GM23338 (cell line): ENCODE measurements around the gene ICAM1. TPM values are rescaled to one million over a fixed set of nuclear protein-coding genes. Genes with fewer than 3 reads are reported as not detected.

Experiments used
- ATAC-seq: fragments of 200-7000 bp; cut with Tn5 transposase; 3 replicates; pipeline ENCODE4 v1.9.1; 2020
- DNase-seq: peaks from one replicate; pipeline ENCODE4 v3.0.0-alpha.2; 2015; ENCODE audit warnings: low spot score
- H2AFZ ChIP-seq: fragments of 200-600 bp; sonication (generic); 2 replicates; pipeline ENCODE4 v1.8.0; 2016; ENCODE audit warnings: antibody characterized with exemption, mild to moderate bottlenecking, moderate library complexity
- H3F3A ChIP-seq: fragments of 200-600 bp; sonication (generic); replicated peaks from 2 replicates; pipeline ENCODE4 v1.8.0; 2017; ENCODE audit warnings: antibody characterized with exemption, mixed run types, low read depth
- H3K27ac ChIP-seq: fragments of 200-600 bp; sonication (generic); 2 replicates; pipeline ENCODE4 v1.6.1; 2016; ENCODE audit warnings: low read depth
- H3K27me3 ChIP-seq: fragments of 200-600 bp; sonication (generic); 2 replicates; pipeline ENCODE4 v1.8.0; 2016; ENCODE audit warnings: mild to moderate bottlenecking, mixed run types, moderate library complexity; ENCODE audit not compliant: insufficient read depth
- H3K36me3 ChIP-seq: fragments of 200-600 bp; sonication (generic); 2 replicates; pipeline ENCODE4 v1.8.0; 2016; ENCODE audit warnings: mild to moderate bottlenecking; ENCODE audit not compliant: insufficient read depth
- H3K4me1 ChIP-seq: fragments of 200-600 bp; sonication (generic); 2 replicates; pipeline ENCODE4 v1.8.0; 2016; ENCODE audit warnings: mild to moderate bottlenecking, moderate library complexity; ENCODE audit not compliant: insufficient read depth
- H3K4me2 ChIP-seq: fragments of 200-600 bp; sonication (generic); 2 replicates; pipeline ENCODE4 v1.7.1; 2017; ENCODE audit warnings: mixed run types
- H3K4me3 ChIP-seq: fragments of 200-600 bp; sonication (generic); 2 replicates; pipeline ENCODE4 v1.6.1; 2016; ENCODE audit warnings: mixed run types
- H3K79me2 ChIP-seq: fragments of 200-600 bp; sonication (generic); replicated peaks from 2 replicates; pipeline ENCODE4 v1.8.0; 2017; ENCODE audit warnings: mild to moderate bottlenecking; ENCODE audit not compliant: insufficient read depth
- H3K9me2 ChIP-seq: fragments of 200-600 bp; sonication (generic); 2 replicates; pipeline ENCODE4 v1.8.0; 2017; ENCODE audit not compliant: insufficient read depth
- H4K20me1 ChIP-seq: fragments of 200-600 bp; sonication (generic); replicated peaks from 2 replicates; pipeline ENCODE4 v1.8.0; 2017; ENCODE audit warnings: mild to moderate bottlenecking; ENCODE audit not compliant: insufficient read depth
- H3K27ac Mint-ChIP-seq: 2 replicates; pipeline ENCODE4 v1.8.0; 2020; ENCODE audit warnings: inconsistent platforms, mild to moderate bottlenecking, moderate library complexity, mixed read lengths
- H3K27me3 Mint-ChIP-seq: 3 replicates; pipeline ENCODE4 v1.8.0; 2022; ENCODE audit warnings: low read depth, mild to moderate bottlenecking, moderate library complexity, mixed read lengths, inconsistent platforms; ENCODE audit not compliant: insufficient read depth, poor library complexity
- H3K36me3 Mint-ChIP-seq: 3 replicates; pipeline ENCODE4 v1.8.0; 2021; ENCODE audit warnings: low read depth, mild to moderate bottlenecking, inconsistent platforms, moderate library complexity, mixed read lengths
- H3K4me1 Mint-ChIP-seq: 3 replicates; pipeline ENCODE4 v1.8.0; 2020; ENCODE audit warnings: mild to moderate bottlenecking, inconsistent platforms, mixed read lengths
- H3K4me3 Mint-ChIP-seq: 3 replicates; pipeline ENCODE4 v1.8.0; 2021; ENCODE audit warnings: moderate library complexity, mild to moderate bottlenecking, inconsistent platforms, mixed read lengths
- H3K9me3 Mint-ChIP-seq: 3 replicates; pipeline ENCODE4 v1.8.0; 2020; ENCODE audit warnings: moderate library complexity, mild to moderate bottlenecking, inconsistent platforms, mixed read lengths
- CREB1 ChIP-seq: fragments of 250-450 bp; sonication (Bioruptor Pico); IDR thresholded peaks from 2 replicates; pipeline ENCODE4 v1.5.0; 2020; ENCODE audit warnings: low read depth, mild to moderate bottlenecking, moderate library complexity
- EZH2 ChIP-seq: fragments of 200-600 bp; sonication (generic); IDR thresholded peaks from one replicate; pipeline ENCODE4 v1.8.0; 2017; ENCODE audit warnings: antibody characterized with exemption, mild to moderate bottlenecking, low read depth; ENCODE audit not compliant: unreplicated experiment
- JUNB ChIP-seq: IDR thresholded peaks from one replicate; pipeline ENCODE4 v1.6.1; 2016; ENCODE audit warnings: antibody characterized with exemption; ENCODE audit not compliant: unreplicated experiment
- NANOG ChIP-seq: IDR thresholded peaks from 2 replicates; pipeline ENCODE4 v1.6.1; 2016; ENCODE audit warnings: antibody characterized with exemption, borderline replicate concordance
- POLR2AphosphoS5 ChIP-seq: IDR thresholded peaks from 2 replicates; pipeline ENCODE4 v1.6.1; 2016; ENCODE audit warnings: antibody characterized with exemption, low read depth
- STAT1 ChIP-seq: IDR thresholded peaks from one replicate; pipeline ENCODE4 v1.6.1; 2016; ENCODE audit warnings: antibody characterized with exemption; ENCODE audit not compliant: unreplicated experiment
- ZNF114 ChIP-seq: fragments of 250-450 bp; sonication (Bioruptor Pico); IDR thresholded peaks from 2 replicates; pipeline ENCODE4 v1.5.0; 2020; ENCODE audit warnings: mild to moderate bottlenecking, moderate library complexity
- long read RNA-seq: library from polyadenylated mRNA; unstranded; transcript quantifications from one replicate; pipeline ENCODE4 v2.0.0, GENCODE V29; 2020; ENCODE audit not compliant: unreplicated experiment
- polyA plus RNA-seq: library from polyadenylated mRNA; unstranded; fragments of >200 nt; fragmentation: Nextera tagmentation; extraction: Ambion mirVana; gene quantifications from 2 replicates; pipeline ENCODE4 v1.2.1, GENCODE V29; 2016
- total RNA-seq: library from RNA; depleted of rRNA; stranded (reverse); fragments of >200 nt; shearing (Covaris generic); gene quantifications from 2 replicates; pipeline ENCODE4 v1.2.3, GENCODE V29; 2014; rRNA removed
- TF ChIP-seq, protein P1 (sequence below): IDR thresholded peaks from 2 replicates; pipeline ENCODE4 v1.6.1; 2016; ENCODE audit warnings: antibody characterized with exemption
- TF ChIP-seq, protein P2 (sequence below): IDR thresholded peaks from one replicate; pipeline ENCODE4 v1.6.1; 2018; ENCODE audit warnings: antibody characterized with exemption; ENCODE audit not compliant: unreplicated experiment

Gene ICAM1, protein sequence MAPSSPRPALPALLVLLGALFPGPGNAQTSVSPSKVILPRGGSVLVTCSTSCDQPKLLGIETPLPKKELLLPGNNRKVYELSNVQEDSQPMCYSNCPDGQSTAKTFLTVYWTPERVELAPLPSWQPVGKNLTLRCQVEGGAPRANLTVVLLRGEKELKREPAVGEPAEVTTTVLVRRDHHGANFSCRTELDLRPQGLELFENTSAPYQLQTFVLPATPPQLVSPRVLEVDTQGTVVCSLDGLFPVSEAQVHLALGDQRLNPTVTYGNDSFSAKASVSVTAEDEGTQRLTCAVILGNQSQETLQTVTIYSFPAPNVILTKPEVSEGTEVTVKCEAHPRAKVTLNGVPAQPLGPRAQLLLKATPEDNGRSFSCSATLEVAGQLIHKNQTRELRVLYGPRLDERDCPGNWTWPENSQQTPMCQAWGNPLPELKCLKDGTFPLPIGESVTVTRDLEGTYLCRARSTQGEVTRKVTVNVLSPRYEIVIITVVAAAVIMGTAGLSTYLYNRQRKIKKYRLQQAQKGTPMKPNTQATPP
- total RNA-seq (3.5 and 3.6 TPM in 2 replicates), polyA plus RNA-seq (1.0 and 1.6 TPM in 2 replicates)
- long read RNA-seq, partial matches to known transcripts, result 0 of 4 reads
- long read RNA-seq, other reads (novel, unspliced or antisense), result 0 of 4 reads

DNA sequence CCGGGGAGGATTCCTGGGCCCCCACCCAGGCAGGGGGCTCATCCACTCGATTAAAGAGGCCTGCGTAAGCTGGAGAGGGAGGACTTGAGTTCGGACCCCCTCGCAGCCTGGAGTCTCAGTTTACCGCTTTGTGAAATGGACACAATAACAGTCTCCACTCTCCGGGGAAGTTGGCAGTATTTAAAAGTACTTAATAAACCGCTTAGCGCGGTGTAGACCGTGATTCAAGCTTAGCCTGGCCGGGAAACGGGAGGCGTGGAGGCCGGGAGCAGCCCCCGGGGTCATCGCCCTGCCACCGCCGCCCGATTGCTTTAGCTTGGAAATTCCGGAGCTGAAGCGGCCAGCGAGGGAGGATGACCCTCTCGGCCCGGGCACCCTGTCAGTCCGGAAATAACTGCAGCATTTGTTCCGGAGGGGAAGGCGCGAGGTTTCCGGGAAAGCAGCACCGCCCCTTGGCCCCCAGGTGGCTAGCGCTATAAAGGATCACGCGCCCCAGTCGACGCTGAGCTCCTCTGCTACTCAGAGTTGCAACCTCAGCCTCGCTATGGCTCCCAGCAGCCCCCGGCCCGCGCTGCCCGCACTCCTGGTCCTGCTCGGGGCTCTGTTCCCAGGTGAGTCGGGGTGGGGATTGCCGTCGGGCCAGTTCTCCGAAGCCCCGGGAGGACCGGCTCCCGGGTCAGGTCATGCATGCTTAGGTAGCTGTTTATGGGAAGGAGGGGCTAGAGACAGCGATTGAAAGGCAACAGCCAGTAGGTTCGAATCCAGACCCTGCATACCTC lies at the start of gene ICAM1:
Gene ICAM1 (plus strand): TSS at position 505 of the 779 bp plus-strand sequence. CDS start 40 bp downstream, at position 545.
- no peak within 1 kb of the TSS for H3K27ac ChIP-seq
- peak; percentile 46 for TF ChIP-seq EZH2
- TF ChIP-seq ZNF114 (CRISPR knock-in tag), result no peak
- no peak for TF ChIP-seq JUNB
- TF ChIP-seq, protein P1, sequence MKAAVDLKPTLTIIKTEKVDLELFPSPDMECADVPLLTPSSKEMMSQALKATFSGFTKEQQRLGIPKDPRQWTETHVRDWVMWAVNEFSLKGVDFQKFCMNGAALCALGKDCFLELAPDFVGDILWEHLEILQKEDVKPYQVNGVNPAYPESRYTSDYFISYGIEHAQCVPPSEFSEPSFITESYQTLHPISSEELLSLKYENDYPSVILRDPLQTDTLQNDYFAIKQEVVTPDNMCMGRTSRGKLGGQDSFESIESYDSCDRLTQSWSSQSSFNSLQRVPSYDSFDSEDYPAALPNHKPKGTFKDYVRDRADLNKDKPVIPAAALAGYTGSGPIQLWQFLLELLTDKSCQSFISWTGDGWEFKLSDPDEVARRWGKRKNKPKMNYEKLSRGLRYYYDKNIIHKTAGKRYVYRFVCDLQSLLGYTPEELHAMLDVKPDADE, result no peak
- TF ChIP-seq NANOG, result no peak
- TF ChIP-seq POLR2AphosphoS5, result peak; percentile 49; the same call in 1 of the 2 replicates
- no peak for TF ChIP-seq STAT1
- no peak for TF ChIP-seq CREB1 (CRISPR knock-in tag)
- peak; percentile 78 for ATAC-seq
- H3K36me3 ChIP-seq, result no peaks in the 10 kb centered on the region
- peaks cover 13% of the 10 kb centered on the region; the same call in 1 of the 2 replicates for H3F3A ChIP-seq
- Mint-ChIP-seq H3K4me1 (peaks cover 4% of the 10 kb centered on the region; the same call in 2 of the 3 replicates), H3K36me3 (peaks cover 4% of the 10 kb centered on the region; the same call in 1 of the 3 replicates), H3K4me3 (peak within 1 kb of the TSS; percentile 65), H3K27me3 (peaks cover 45% of the 10 kb centered on the region), H3K9me3 (no peaks in the 10 kb centered on the region; the same call in 2 of the 3 replicates), H3K27ac (no peak within 1 kb of the TSS)
- peaks cover 4% of the 10 kb centered on the region; the same call in 1 of the 2 replicates for H3K4me1 ChIP-seq
- peak within 1 kb of the TSS; percentile 94 for H2AFZ ChIP-seq
- H4K20me1 ChIP-seq, result no peaks in the 10 kb centered on the region
- H3K79me2 ChIP-seq, result no peaks in the 10 kb centered on the region
- peaks cover 45% of the 10 kb centered on the region for H3K27me3 ChIP-seq
- H3K9me2 ChIP-seq, result no peaks in the 10 kb centered on the region
- peak; percentile 88 for DNase-seq
- H3K4me3 ChIP-seq, result peak within 1 kb of the TSS; percentile 53
- H3K4me2 ChIP-seq, result peak within 1 kb of the TSS; percentile 77

DNA sequence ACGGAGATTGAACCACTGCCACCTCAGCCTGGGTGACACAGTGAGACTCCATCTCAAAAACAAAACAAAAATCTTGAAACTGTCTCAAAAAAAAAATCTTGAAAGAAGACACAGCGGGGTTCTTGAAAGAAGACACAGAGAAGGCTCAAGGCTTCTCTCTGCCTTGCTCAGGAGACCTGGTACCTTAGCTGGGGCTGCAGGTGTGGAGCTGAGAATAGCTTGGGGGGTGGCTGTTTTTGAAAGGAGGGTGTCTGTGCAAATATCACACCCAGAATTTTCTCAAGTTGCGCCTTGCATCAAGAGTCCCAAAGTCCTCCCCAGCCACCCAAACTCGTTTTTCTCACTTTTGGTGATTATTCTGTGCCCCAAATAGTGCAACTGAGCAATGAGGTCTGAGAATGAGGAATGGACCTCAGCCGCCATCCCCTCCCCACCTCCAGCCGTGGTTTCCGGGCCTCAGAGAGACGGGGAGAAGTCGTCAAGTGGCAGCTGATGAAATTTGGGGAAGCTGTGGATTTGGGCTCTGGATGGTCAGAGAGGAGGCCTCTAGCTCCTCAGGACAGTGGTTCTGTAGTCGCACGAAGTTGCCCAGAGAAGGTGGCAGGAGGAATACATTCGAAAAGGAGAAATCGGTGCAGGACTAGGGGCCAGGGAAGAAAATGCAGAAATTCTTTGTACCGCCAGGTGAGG lies 48.6 kb upstream of the ICAM1 start:
- no peaks in the 10 kb centered on the region for H3F3A ChIP-seq
- H3K79me2 ChIP-seq, result no peaks in the 10 kb centered on the region
- no peaks in the 10 kb centered on the region; the same call in 1 of the 2 replicates for H3K9me2 ChIP-seq
- peak overlapping the region; percentile 66; the same call in 1 of the 2 replicates for H3K27ac Mint-ChIP-seq
- no peaks in the 10 kb centered on the region for H3K4me1 ChIP-seq
- no peak overlapping the region for H3K4me3 Mint-ChIP-seq
- H3K4me2 ChIP-seq, result no peak overlapping the region
- H3K9me3 Mint-ChIP-seq, result no peaks in the 10 kb centered on the region; the same call in 2 of the 3 replicates
- H3K4me3 ChIP-seq, result no peak overlapping the region
- peaks cover 4% of the 10 kb centered on the region for H3K27me3 Mint-ChIP-seq
- H2AFZ ChIP-seq, result no peak overlapping the region
- H4K20me1 ChIP-seq, result no peaks in the 10 kb centered on the region
- H3K36me3 ChIP-seq, result no peaks in the 10 kb centered on the region
- H3K27ac ChIP-seq, result no peak overlapping the region; the same call in 1 of the 2 replicates
- ATAC-seq (no peak), DNase-seq (no peak)
- no peaks in the 10 kb centered on the region for H3K27me3 ChIP-seq
- H3K36me3 Mint-ChIP-seq, result peaks cover 8% of the 10 kb centered on the region
- peaks cover 24% of the 10 kb centered on the region for H3K4me1 Mint-ChIP-seq
- TF ChIP-seq, protein P2, sequence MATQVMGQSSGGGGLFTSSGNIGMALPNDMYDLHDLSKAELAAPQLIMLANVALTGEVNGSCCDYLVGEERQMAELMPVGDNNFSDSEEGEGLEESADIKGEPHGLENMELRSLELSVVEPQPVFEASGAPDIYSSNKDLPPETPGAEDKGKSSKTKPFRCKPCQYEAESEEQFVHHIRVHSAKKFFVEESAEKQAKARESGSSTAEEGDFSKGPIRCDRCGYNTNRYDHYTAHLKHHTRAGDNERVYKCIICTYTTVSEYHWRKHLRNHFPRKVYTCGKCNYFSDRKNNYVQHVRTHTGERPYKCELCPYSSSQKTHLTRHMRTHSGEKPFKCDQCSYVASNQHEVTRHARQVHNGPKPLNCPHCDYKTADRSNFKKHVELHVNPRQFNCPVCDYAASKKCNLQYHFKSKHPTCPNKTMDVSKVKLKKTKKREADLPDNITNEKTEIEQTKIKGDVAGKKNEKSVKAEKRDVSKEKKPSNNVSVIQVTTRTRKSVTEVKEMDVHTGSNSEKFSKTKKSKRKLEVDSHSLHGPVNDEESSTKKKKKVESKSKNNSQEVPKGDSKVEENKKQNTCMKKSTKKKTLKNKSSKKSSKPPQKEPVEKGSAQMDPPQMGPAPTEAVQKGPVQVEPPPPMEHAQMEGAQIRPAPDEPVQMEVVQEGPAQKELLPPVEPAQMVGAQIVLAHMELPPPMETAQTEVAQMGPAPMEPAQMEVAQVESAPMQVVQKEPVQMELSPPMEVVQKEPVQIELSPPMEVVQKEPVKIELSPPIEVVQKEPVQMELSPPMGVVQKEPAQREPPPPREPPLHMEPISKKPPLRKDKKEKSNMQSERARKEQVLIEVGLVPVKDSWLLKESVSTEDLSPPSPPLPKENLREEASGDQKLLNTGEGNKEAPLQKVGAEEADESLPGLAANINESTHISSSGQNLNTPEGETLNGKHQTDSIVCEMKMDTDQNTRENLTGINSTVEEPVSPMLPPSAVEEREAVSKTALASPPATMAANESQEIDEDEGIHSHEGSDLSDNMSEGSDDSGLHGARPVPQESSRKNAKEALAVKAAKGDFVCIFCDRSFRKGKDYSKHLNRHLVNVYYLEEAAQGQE, result no peak
- no peak for TF ChIP-seq NANOG
- TF ChIP-seq POLR2AphosphoS5, result no peak
- TF ChIP-seq JUNB, result no peak
- TF ChIP-seq STAT1, result no peak
- TF ChIP-seq, protein P1, result no peak
